ENCODE results near the gene MFAP3L. TPM values are rescaled to one million over a fixed set of nuclear protein-coding genes. Genes with fewer than 3 reads are reported as not detected.
"Not testable (repeated sequence)": the region's sequence is repeated elsewhere in the genome, so short reads cannot be mapped to it uniquely, and the experiment has no call there.

Gene MFAP3L
- 1 to 10 TPM; 1.6 to 1.7 TPM for total RNA-seq

DNA sequence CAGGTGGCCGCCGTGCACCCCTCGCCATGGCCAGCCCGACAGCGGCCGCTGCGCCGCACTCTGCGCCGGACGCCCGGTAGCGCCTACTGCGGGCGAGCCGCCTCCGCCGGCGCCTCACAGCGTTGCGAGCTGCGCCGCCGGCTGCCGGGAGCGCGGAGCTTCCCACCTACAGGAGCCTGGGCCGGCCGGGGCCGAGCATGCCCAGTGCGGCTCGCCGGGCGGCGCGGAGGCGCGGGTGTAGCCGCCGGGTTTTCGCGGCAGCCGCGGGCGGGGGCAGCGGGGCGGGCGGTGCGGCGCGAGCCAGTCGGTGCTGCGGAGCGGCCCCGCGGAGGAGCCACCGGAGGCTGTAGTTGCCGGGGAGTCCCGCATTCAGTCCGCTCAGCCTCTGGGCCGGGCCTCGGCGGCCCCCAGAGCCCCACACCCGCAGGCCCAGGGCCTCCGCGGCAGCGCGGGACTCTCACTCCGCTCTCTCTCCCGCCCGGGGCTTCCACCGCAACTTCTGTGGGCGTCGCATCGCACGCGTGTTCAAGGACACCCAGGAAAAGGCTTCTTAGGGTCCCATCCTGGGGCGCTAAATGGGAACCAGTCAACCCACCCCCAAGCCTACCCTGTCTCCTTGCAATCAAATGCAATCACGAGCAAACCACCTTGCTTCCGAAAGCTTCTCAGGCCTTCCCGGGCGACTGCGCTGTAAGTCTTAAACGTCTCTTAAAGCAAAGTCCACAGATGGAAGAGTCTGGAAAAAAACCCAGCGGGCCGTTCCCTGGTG is at the start of gene MFAP3L:
MFAP3L (minus strand) TSS at position 143 of the 769 bp plus-strand sequence. CDS start 20,518 bp downstream, outside the sequence.
- Mint-ChIP-seq H3K9me3 (no peaks in the 10 kb centered on the region), H3K36me3 (no peaks in the 10 kb centered on the region), H3K4me3 (peak within 1 kb of the TSS; percentile 88), H3K27me3 (peaks cover 52% of the 10 kb centered on the region), H3K27ac (peak within 1 kb of the TSS; percentile 75), H3K4me1 (peaks cover 11% of the 10 kb centered on the region)
- POLR2A ChIA-PET, result interaction anchor here (0.6 to 1.5 kb wide), 2 partner anchors 283 to 414 kb away, joined by 4 read pairs; partner anchors contain the start of gene NEK1
- peak; percentile 90 for DNase-seq
- peak; percentile 85 for ATAC-seq (ENCODE audit: low read depth)

DNA sequence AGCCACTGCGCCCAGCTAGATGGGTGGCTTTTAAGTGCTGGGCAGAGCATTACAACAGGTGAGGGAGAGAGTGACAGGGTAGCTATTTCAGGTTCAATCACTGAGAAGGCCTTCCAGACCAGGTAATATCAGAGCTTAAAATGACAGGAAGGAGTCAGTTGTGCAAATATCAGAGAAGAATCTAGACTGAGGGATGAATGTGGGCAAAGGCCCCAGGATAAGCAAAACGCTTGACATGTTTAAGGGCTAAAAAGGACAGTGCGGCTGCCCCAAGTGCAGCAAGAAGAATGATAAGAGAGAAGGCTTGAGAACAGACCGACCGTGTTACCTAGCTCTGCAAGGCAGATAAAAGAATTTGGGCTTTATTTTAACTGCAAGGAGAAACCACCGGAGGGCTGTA is 45.0 kb upstream of the MFAP3L start:
- no peaks in the 10 kb centered on the region for H3K27me3 Mint-ChIP-seq
- H3K9me3 Mint-ChIP-seq, result no peaks in the 10 kb centered on the region
- H3K36me3 Mint-ChIP-seq, result no peaks in the 10 kb centered on the region
- no peak overlapping the region for H3K27ac Mint-ChIP-seq
- DNase-seq (no peak), ATAC-seq (ENCODE audit: low read depth) (no peak)
- no peaks in the 10 kb centered on the region for H3K4me1 Mint-ChIP-seq
- POLR2A ChIA-PET, result no interaction called here
- H3K4me3 Mint-ChIP-seq, result no peak overlapping the region

DNA sequence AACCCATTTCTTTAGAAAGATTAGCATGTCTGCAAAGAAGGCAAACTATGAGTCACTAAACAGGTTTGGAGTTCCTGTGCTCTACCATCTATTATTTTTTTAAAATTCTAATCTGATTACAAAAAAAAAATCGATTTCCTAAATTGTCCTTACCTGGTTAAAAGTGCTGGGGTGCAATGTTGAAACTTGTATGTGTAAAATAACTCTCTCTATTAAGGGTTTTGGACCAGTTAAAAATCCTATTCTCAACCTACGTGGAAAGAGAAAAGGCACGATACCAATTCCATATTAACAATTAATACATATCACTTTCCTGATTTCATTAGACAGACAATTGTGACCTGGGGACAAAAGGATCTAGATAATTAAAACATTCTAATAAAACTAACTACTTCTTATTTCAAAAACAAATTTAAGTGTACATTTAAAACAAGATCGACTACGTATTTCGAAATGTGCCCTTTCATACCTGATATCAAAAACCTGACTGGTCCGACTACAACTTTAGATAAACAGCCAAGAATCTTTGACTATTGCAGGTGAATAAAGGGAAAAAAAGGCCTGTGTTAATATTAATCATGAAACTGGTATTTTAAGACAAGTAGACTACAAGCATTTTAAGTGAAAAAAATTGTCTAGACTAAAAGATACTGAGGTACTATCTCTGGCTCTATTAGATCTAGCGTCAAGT is 42.4 kb upstream of the MFAP3L start:
- ATAC-seq (ENCODE audit: low read depth), result no peak

DNA sequence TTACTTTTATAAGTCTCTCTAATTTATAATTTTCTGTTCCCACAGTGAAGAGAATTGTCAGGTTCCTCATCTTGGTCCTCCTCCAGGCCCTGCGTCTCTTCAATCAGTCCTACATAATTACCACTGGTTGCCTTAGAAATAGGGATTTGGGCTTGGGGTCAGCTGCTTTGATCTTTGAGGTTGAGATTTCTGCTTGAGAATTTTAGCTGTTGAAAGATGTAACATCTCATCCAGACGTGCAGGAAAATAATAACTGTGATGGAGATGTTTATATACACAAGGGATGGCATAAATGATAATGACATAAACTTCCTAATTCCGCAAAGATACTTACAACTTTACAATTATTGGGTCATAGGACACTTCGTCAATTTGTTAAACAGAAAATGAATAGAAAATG is 33.2 kb upstream of the MFAP3L start:
- H3K9me3 Mint-ChIP-seq, result no peaks in the 10 kb centered on the region
- no peak overlapping the region for H3K27ac Mint-ChIP-seq
- H3K4me1 Mint-ChIP-seq, result no peaks in the 10 kb centered on the region
- H3K36me3 Mint-ChIP-seq, result no peaks in the 10 kb centered on the region
- peaks cover 8% of the 10 kb centered on the region for H3K27me3 Mint-ChIP-seq
- H3K4me3 Mint-ChIP-seq, result no peak overlapping the region
- ATAC-seq (ENCODE audit: low read depth) (no peak), DNase-seq (no peak)
- POLR2A ChIA-PET, result no interaction called here

More for the DNA sequence above, 42.4 kb upstream of the MFAP3L start:
- POLR2A ChIA-PET, result no interaction called here
- no peak overlapping the region for H3K27ac Mint-ChIP-seq
- no peak overlapping the region for H3K4me3 Mint-ChIP-seq
- DNase-seq, result no peak
- H3K9me3 Mint-ChIP-seq, result no peaks in the 10 kb centered on the region
- H3K36me3 Mint-ChIP-seq, result no peaks in the 10 kb centered on the region
- no peaks in the 10 kb centered on the region for H3K4me1 Mint-ChIP-seq
- no peaks in the 10 kb centered on the region for H3K27me3 Mint-ChIP-seq

DNA sequence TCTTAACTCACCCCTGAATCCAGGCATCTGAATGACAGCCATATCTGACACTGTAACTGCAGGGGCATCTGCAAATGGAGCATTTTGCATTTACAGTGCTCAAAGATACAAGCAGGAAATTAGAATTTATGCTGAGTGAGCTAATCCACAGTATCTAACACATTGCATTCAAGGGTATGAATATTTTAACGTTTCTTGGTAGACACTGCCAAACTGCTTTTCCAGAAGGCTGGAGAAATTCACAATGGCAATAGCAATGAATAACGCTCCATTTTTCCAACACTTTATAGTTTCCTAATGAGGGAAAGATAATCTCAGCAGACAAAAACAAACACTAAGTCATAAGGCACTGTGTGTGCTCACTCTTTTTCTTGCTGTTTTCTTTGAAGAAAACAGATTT is 32.6 kb upstream of the MFAP3L start:
- no peaks in the 10 kb centered on the region for H3K9me3 Mint-ChIP-seq

DNA sequence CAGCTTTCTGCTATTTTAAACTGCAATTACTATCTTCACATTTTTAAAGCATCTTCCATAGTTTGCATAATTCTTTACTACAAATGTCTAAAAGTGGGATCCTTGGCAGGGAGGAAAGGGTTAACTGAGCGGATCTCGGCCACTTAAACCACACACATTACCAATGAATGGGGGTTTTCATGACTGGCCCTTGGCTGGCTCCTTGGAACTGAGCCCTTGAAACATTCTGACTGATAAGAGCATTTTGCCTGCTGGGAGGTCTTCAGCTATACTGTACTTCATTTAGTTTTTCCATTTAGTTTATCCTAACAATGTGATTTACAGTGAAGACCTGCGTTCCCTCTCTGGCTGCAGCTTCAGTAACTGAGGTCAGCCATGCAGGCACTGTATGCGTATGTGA is 31.7 kb upstream of the MFAP3L start:
- Mint-ChIP-seq H3K27me3 (peaks cover 5% of the 10 kb centered on the region), H3K27ac (no peak overlapping the region), H3K4me3 (no peak overlapping the region), H3K9me3 (no peaks in the 10 kb centered on the region), H3K4me1 (no peaks in the 10 kb centered on the region), H3K36me3 (no peaks in the 10 kb centered on the region)
- ATAC-seq (ENCODE audit: low read depth) (no peak), DNase-seq (no peak)
- POLR2A ChIA-PET, result no interaction called here

More for the DNA sequence above, 32.6 kb upstream of the MFAP3L start:
- POLR2A ChIA-PET, result no interaction called here
- Mint-ChIP-seq H3K27me3 (peaks cover 8% of the 10 kb centered on the region), H3K4me1 (no peaks in the 10 kb centered on the region), H3K27ac (no peak overlapping the region), H3K4me3 (no peak overlapping the region), H3K36me3 (no peaks in the 10 kb centered on the region)
- DNase-seq, result no peak
- ATAC-seq (ENCODE audit: low read depth), result no peak

DNA sequence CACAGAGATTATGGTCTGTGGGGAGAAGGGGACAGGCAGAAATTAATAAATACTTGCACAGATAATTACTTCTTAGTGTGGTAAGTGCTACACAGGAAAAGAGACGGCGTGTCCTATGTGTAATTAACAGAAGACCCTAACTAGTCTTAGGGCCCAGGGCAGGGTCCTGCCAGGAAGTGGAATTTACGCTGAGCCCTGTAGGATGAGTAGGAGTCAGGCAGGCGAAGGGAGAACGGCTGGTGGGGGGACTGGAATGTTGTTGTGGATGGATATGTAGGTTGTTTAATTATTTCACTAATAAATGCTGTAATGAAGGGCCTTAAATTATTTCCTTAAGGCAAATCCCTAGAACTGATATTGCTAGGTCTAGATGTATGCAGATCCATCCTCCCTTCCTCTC is 26.7 kb upstream of the MFAP3L start:
- Mint-ChIP-seq H3K36me3 (no peaks in the 10 kb centered on the region), H3K4me3 (no peak overlapping the region), H3K4me1 (no peaks in the 10 kb centered on the region), H3K27ac (no peak overlapping the region), H3K27me3 (peaks cover 3% of the 10 kb centered on the region), H3K9me3 (no peaks in the 10 kb centered on the region)
- no peak for DNase-seq
- no peak for ATAC-seq (ENCODE audit: low read depth)
- POLR2A ChIA-PET, result no interaction called here

DNA sequence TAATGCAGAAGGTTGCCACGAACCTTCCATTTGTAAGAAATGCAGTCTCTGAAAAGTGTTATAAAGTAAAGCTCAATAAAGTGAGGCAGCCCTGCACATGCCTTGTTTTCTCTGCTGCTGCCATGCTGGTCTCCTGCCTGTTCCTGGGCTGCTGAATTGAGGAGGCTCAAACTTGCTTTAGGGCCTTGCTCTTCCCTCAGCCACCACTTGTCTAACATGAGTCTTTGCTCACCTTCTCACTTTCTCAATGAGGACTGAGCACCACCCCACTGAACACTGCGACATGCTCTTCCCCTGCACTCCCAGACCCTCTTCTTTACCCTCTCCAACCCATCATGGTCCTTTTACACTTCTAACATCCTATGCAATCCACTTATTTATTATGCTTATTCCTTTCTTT is 25.2 kb upstream of the MFAP3L start:
- no peak for ATAC-seq (ENCODE audit: low read depth)
- H3K27ac Mint-ChIP-seq, result no peak overlapping the region
- H3K9me3 Mint-ChIP-seq, result no peaks in the 10 kb centered on the region
- H3K27me3 Mint-ChIP-seq, result peaks cover 3% of the 10 kb centered on the region
- no peaks in the 10 kb centered on the region for H3K36me3 Mint-ChIP-seq
- DNase-seq, result no peak
- POLR2A ChIA-PET, result no interaction called here
- H3K4me1 Mint-ChIP-seq, result no peaks in the 10 kb centered on the region
- H3K4me3 Mint-ChIP-seq, result no peak overlapping the region

DNA sequence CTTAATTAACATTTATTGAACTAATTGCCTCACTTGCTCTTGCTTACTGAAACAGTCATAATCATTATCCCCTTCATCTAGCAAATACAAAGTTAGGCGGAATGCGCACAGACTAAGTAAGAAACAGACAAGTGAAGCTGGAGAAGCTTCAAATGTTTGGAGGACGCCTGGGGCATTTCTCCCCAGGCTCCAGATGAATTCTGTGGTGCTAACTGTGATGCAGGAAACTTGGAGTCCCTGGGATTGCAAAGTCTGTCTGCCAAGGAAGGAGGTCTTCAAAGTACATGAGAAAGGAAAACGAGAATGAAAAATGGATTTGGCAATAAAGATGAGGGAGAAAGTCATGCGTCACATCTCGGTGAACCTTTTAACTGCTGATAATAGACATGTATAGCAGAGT is 23.6 kb upstream of the MFAP3L start:
- Mint-ChIP-seq H3K27me3 (peaks cover 3% of the 10 kb centered on the region), H3K9me3 (no peaks in the 10 kb centered on the region), H3K27ac (no peak overlapping the region), H3K36me3 (no peaks in the 10 kb centered on the region), H3K4me1 (no peaks in the 10 kb centered on the region), H3K4me3 (no peak overlapping the region)
- DNase-seq (no peak), ATAC-seq (ENCODE audit: low read depth) (no peak)
- POLR2A ChIA-PET, result no interaction called here

DNA sequence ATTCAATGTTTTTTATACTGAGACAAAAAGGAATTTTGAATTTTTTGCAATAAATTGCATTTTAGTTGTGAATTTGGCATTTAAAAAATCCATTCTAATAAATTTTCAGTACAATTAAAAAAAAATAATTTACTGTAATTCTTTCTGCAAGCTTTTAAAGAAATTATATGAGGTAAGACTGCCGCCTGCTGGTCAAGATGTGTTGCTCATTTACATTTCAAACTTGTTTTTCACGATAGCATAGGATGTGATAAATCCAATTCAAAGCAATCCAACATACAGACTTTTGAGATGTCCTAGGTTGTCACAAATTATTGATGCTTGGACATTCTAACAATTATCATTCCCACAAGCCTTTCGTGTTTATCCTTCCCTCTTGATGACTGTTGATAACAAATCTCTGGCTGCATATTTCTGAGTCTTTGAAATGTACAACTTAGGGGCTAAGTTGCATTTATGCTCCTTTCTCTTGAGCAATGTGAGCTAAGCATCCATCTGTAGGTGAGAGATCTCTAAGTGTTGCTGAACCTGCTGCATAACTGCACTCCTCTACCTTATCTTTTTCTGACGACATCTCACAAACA is 21.7 kb upstream of the MFAP3L start:
- Mint-ChIP-seq H3K27ac (no peak overlapping the region), H3K36me3 (no peaks in the 10 kb centered on the region), H3K4me1 (no peaks in the 10 kb centered on the region), H3K27me3 (peaks cover 8% of the 10 kb centered on the region), H3K9me3 (no peaks in the 10 kb centered on the region), H3K4me3 (no peak overlapping the region)
- no peak for ATAC-seq (ENCODE audit: low read depth)
- POLR2A ChIA-PET, result no interaction called here
- DNase-seq, result no peak

DNA sequence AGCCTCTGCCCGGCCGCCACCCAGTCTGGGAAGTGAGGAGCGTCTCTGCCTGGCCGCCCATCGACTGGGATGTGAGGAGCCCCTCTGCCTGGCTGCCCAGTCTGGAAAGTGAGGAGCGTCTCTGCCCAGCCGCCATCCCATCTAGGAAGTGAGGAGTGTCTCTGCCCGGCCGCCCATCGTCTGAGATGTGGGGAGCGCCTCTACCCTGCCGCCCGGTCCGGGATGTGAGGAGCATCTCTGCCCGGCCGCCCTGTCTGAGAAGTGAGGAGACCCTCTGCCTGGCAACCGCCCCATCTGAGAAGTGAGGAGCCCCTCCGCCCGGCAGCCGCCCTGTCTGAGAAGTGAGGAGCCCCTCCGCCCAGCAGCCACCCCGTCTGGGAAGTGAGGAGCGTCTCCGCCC is 20.0 kb upstream of the MFAP3L start:
- H3K9me3 Mint-ChIP-seq; H3K36me3 Mint-ChIP-seq; H3K4me3 Mint-ChIP-seq; H3K27ac Mint-ChIP-seq; POLR2A ChIA-PET; H3K4me1 Mint-ChIP-seq; ATAC-seq (ENCODE audit: low read depth); DNase-seq: not testable (repeated sequence)
- peaks cover 10% of the 10 kb centered on the region for H3K27me3 Mint-ChIP-seq

DNA sequence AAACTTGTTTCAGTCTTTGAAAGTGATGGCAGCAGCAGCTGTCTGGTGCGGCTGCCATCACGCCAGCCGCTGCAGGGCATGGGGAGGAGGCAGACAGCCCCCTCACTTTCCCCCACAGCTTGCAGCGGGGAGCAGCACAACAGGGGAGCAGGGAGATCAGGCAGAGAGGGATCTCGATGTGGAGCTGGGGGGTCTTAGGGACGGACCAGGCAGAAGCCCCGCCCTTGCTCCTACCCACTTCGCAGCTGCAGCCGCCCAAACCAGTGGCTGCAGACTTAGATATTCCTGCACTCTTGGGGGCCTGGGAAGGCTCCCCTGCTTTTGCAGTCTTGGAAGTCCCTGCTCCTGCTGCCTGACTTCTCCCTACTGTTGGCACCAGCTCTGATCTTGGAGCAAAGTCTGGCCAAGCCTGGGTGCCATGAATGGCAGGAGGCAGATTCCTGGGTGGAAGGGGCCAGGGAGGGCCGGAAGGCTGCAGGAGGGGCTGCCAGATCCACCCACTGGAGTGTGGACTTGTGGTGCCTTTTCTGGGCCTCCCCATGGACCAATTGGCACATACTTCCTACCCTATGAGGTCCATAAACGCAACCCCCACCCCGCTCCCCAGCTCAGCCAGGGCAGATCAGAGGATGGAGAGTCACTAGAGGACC is 14.0 kb upstream of the MFAP3L start:
- DNase-seq (no peak), ATAC-seq (ENCODE audit: low read depth) (no peak)
- no peaks in the 10 kb centered on the region for H3K36me3 Mint-ChIP-seq
- no peak overlapping the region for H3K27ac Mint-ChIP-seq
- H3K27me3 Mint-ChIP-seq, result peaks cover 11% of the 10 kb centered on the region
- H3K4me1 Mint-ChIP-seq, result no peaks in the 10 kb centered on the region
- no peak overlapping the region for H3K4me3 Mint-ChIP-seq
- POLR2A ChIA-PET, result no interaction called here
- H3K9me3 Mint-ChIP-seq, result no peaks in the 10 kb centered on the region

DNA sequence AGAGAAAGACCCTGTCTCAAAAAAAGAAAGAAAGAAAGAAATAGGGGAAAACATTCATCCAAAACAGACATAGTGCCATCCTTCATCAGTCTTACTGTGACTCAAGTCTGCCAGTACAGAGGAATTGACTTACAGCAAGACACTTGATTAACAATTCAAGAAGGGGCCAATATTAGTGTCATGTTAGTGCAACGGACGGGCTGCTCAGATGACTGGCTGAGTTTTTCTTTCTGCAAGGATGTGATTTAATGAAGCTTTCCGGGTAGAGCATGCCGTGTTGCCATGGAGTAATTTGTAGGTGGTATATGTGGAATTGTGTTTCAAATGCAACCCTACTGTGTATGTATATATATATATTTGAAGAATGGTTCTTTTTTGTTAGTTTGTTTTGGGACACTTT is 12.6 kb upstream of the MFAP3L start:
- H3K27me3 Mint-ChIP-seq, result peaks cover 13% of the 10 kb centered on the region
- no peaks in the 10 kb centered on the region for H3K4me1 Mint-ChIP-seq
- DNase-seq, result no peak
- no peak overlapping the region for H3K4me3 Mint-ChIP-seq
- POLR2A ChIA-PET, result no interaction called here
- no peak for ATAC-seq (ENCODE audit: low read depth)
- H3K27ac Mint-ChIP-seq, result no peak overlapping the region
- no peaks in the 10 kb centered on the region for H3K9me3 Mint-ChIP-seq
- H3K36me3 Mint-ChIP-seq, result no peaks in the 10 kb centered on the region
